Measurements from ENCODE around the gene PIGU. TPM values are rescaled to one million over a fixed set of nuclear protein-coding genes. Genes with fewer than 3 reads are reported as not detected.

PIGU gene
- total RNA-seq, 1 experiment from 2014 or later = 32.8 TPM

DNA sequence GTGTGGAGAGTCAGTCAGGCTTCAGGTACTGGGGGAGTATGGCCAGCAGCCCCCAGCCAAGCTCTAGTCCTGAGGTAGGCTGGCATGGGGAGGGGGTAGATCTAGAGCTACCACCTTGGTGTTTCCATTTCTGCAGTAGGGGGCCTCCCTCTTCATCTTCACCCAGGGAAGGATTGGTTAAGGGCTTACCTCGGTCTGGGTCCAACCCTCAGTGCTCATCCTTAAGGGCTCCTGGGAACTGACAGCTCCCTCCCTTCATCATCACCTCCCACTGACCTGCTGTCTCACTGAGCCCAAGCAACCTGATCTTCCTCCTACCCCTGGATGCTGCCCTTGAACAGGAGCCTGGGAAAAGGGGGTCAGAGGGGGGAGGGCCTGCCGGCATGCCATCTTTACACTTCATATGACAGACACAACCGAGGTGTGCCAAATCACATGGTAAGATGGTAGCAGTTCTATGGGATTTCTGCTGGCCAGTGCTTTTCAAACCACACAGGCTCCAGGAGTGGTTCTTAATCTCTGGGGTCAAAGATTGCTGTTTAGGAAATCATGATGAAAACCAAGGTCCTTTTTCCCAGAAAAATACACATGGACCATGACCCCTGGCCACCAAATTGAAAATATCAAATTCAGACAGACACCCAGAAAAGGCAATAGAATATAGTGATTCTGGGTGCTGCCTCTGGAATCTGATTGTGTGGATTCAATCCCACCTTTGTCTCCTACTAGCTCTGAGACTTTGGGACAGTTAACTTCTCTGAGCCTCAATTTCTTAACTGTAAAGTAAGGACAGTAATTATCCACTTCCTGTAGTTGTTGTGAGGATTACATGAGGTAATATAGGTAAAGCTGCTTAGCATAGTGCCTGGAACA lies 30.3 kb upstream of the PIGU start:
- no peaks in the 10 kb centered on the region for H3K36me3 Mint-ChIP-seq (ENCODE audit: insufficient read depth in 1 of 3, low read depth in 3 of 3)
- Histone ChIP-seq H2BK20ac (ENCODE audit: low read depth, low read length, poor library complexity, severe bottlenecking) (no peak overlapping the region), H2BK5ac (ENCODE audit: insufficient read length, low read length) (no peak overlapping the region), H3K18ac (ENCODE audit: insufficient read length, low read depth, low read length) (no peak overlapping the region), H4K91ac (ENCODE audit: insufficient read length, low read depth, low read length) (no peak overlapping the region), H3K9me3 (ENCODE audit: control insufficient read depth, low read depth, low read length) (no peaks in the 10 kb centered on the region), H2BK15ac (ENCODE audit: low read depth, low read length) (no peak overlapping the region), H3K23me2 (ENCODE audit: insufficient read length, low read depth, low read length, poor library complexity, severe bottlenecking) (peaks cover 25% of the 10 kb centered on the region), H3K56ac (ENCODE audit: insufficient read length, low read depth, low read length) (no peak overlapping the region), H3K4ac (ENCODE audit: low read depth, low read length) (no peak overlapping the region), H3T11ph (ENCODE audit: low read length) (no peak overlapping the region), H2AK5ac (ENCODE audit: insufficient read length, low read length) (no peak overlapping the region), H3K9ac (ENCODE audit: extremely low read depth, insufficient read length, low read length) (no peak overlapping the region), H3K79me2 (ENCODE audit: insufficient read depth, low read length) (no peaks in the 10 kb centered on the region), H3K79me1 (ENCODE audit: insufficient read depth, low read depth, low read length, poor library complexity, severe bottlenecking) (no peaks in the 10 kb centered on the region), H2AFZ (ENCODE audit: low read length) (no peak overlapping the region), H3K27ac (ENCODE audit: insufficient read length, low read depth, low read length) (no peak overlapping the region), H4K8ac (replicated peaks; ENCODE audit: insufficient read length, low read depth, low read length) (no peak overlapping the region), H2BK120ac (ENCODE audit: low read depth, low read length, poor library complexity, severe bottlenecking) (no peak overlapping the region), H3K14ac (ENCODE audit: insufficient read depth, low read length) (no peak overlapping the region), H3K27me3 (ENCODE audit: insufficient read depth, low read length) (peaks cover 15% of the 10 kb centered on the region; the same call in 1 of the 2 replicates), H4K20me1 (ENCODE audit: control insufficient read depth, insufficient read depth, insufficient read length) (no peaks in the 10 kb centered on the region), H4K5ac (ENCODE audit: insufficient read length, low read depth, low read length) (no peak overlapping the region), H3K4me1 (ENCODE audit: insufficient read depth, low read length) (no peaks in the 10 kb centered on the region), H2BK12ac (ENCODE audit: insufficient read length, low read depth, low read length) (no peak overlapping the region), H3K23ac (ENCODE audit: insufficient read length, low read depth, low read length) (no peak overlapping the region), H3K4me2 (ENCODE audit: insufficient read depth, insufficient read length, low read length) (no peak overlapping the region)
- no peak for TF ChIP-seq CTCF (conservative IDR thresholded peaks at IDR 0.05)
- no peaks in the 10 kb centered on the region for H3K9me3 Mint-ChIP-seq
- peaks cover 31 to 38% of the 10 kb centered on the region in 2 experiments for H3K4me1 Mint-ChIP-seq
- H3K27me3 Mint-ChIP-seq (ENCODE audit: low read depth) = peaks cover 66% of the 10 kb centered on the region
- no peak overlapping the region for H3K27ac Mint-ChIP-seq
- no CpG with 5 or more reads among the region's 3 CpGs for WGBS (ENCODE audit: extremely low coverage, insufficient read length, low lambda C conversion rate)
- DNase-seq = no peak
- no peak overlapping the region; a peak in 1 of 5 replicates for H3K4me3 Mint-ChIP-seq
